ENCODE results near the gene NIPAL3.

Gene NIPAL3

DNA sequence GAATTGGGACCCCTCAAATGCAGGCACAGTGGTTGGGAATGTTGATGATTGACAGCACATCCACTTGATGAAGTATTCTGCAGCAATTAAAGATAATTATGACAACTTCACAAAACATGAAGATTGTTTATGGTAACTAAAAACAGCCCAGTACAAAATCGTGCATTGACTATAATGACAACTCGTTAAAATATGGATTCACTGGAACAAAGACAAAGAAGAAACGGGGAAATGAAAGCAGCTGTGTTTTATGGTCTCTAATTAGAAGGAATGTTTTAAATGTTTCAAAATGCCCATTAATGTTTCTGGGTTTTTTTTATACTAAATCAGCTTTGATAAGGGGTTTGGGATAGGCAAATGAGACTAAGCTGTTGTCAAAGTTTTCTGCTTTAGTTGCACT, 36.1 kb downstream of the NIPAL3 start:
- no peak overlapping the region for H3K23ac ChIP-seq (ENCODE audit: low read depth, low read length, poor library complexity)
- no peak overlapping the region for H2AFZ ChIP-seq (ENCODE audit: low read length)
- no peak overlapping the region for H3K27ac ChIP-seq (replicated peaks; ENCODE audit: low read length)
- H3K18ac ChIP-seq (ENCODE audit: low read length), result no peak overlapping the region
- H2BK12ac ChIP-seq (ENCODE audit: low read length), result no peak overlapping the region
- no peak overlapping the region for H4K8ac ChIP-seq (ENCODE audit: low read depth, low read length)
- H3K27me3 ChIP-seq (ENCODE audit: control insufficient read depth in 3 of 3, insufficient read depth in 3 of 3, low read depth in 1 of 3, low read length in 3 of 3), result no peaks in the 10 kb centered on the region
- H2AK5ac ChIP-seq (ENCODE audit: low read depth, low read length), result no peak overlapping the region
- H3K4me2 ChIP-seq (ENCODE audit: insufficient read depth, low read length, poor library complexity, severe bottlenecking), result no peak overlapping the region
- H3K9me3 ChIP-seq (replicated peaks in 1 of 2; ENCODE audit: control insufficient read depth in 2 of 2, insufficient read depth in 1 of 2, low read depth in 1 of 2, low read length in 2 of 2), result no peaks in the 10 kb centered on the region
- H3K9ac ChIP-seq (ENCODE audit: low read depth, low read length, poor library complexity), result no peak overlapping the region
- H2BK5ac ChIP-seq (ENCODE audit: low read length), result no peak overlapping the region
- no peak overlapping the region for H3K4ac ChIP-seq (ENCODE audit: low read length)
- H3K79me1 ChIP-seq (ENCODE audit: low read depth, low read length), result no peaks in the 10 kb centered on the region
- no CpG with 5 or more reads among the region's 3 CpGs for WGBS, 2 donors (ENCODE audit: extremely low coverage in 2 of 2, insufficient read length in 2 of 2, insufficient replicate concordance in 1 of 2)
- H3K4me1 ChIP-seq (ENCODE audit: control insufficient read depth in 2 of 2, insufficient read depth in 1 of 2, low read depth in 1 of 2, low read length in 2 of 2), result no peaks in the 10 kb centered on the region
- no peaks in the 10 kb centered on the region for H3K36me3 ChIP-seq (replicated peaks in 1 of 2; ENCODE audit: control insufficient read depth in 2 of 2, insufficient read depth in 2 of 2, low read length in 2 of 2)
- no peak for DNase-seq (ENCODE audit: low spot score)
- H2BK120ac ChIP-seq (ENCODE audit: low read depth, low read length), result no peak overlapping the region
- H2BK15ac ChIP-seq (ENCODE audit: low read length), result no peak overlapping the region
- no peak overlapping the region for H3K4me3 ChIP-seq (ENCODE audit: low read length in 2 of 2)
- H3K14ac ChIP-seq (ENCODE audit: low read length), result no peak overlapping the region
- no peak overlapping the region for H4K91ac ChIP-seq (ENCODE audit: low read depth, low read length, poor library complexity)

DNA sequence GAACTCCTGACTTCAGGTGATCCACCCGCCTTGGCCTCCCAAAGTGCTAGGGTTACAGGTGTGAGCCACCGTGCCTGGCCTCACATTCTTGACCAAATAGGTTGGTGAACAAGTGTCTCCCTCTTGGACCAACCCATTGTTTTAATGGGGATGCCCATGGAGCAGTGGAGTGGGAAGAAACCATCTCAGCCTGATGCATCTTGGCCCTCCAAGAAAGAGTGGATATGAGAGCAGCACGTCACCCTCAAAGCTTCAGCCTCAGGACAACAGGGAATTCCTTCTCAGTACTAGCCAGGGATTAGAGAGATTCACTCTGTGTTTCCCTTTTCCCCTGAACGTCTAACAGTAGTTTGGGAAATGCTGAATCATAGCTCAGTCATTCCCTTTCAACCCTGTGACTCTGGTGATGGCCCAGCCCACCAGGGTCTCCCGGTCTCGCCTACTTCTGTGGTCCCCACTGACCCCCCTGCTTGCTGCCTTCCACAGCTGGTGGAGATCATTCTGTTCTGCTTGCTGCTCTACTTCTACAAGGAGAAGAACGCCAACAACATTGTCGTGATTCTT, 37.4 kb downstream of the NIPAL3 start:
- no peaks in the 10 kb centered on the region for H3K9me3 ChIP-seq (replicated peaks in 1 of 2; ENCODE audit: control insufficient read depth in 2 of 2, insufficient read depth in 1 of 2, low read depth in 1 of 2, low read length in 2 of 2)
- H3K4me1 ChIP-seq (ENCODE audit: control insufficient read depth in 2 of 2, insufficient read depth in 1 of 2, low read depth in 1 of 2, low read length in 2 of 2), result no peaks in the 10 kb centered on the region
- H2AK5ac ChIP-seq (ENCODE audit: low read depth, low read length), result no peak overlapping the region
- no peak overlapping the region for H2BK12ac ChIP-seq (ENCODE audit: low read length)
- H3K18ac ChIP-seq (ENCODE audit: low read length), result no peak overlapping the region
- H3K23ac ChIP-seq (ENCODE audit: low read depth, low read length, poor library complexity), result no peak overlapping the region
- no peak overlapping the region for H3K14ac ChIP-seq (ENCODE audit: low read length)
- H2BK15ac ChIP-seq (ENCODE audit: low read length), result no peak overlapping the region
- no peak overlapping the region for H2BK5ac ChIP-seq (ENCODE audit: low read length)
- no peak overlapping the region for H3K4ac ChIP-seq (ENCODE audit: low read length)
- DNase-seq (ENCODE audit: low spot score), result no peak
- no peak overlapping the region for H4K91ac ChIP-seq (ENCODE audit: low read depth, low read length, poor library complexity)
- H4K8ac ChIP-seq (ENCODE audit: low read depth, low read length), result no peak overlapping the region
- no peak overlapping the region for H3K4me2 ChIP-seq (ENCODE audit: insufficient read depth, low read length, poor library complexity, severe bottlenecking)
- WGBS, 2 donors (ENCODE audit: extremely low coverage in 2 of 2, insufficient read length in 2 of 2, insufficient replicate concordance in 1 of 2), result no CpG with 5 or more reads among the region's 8 CpGs
- H3K4me3 ChIP-seq (ENCODE audit: low read length in 2 of 2), result no peak overlapping the region
- H3K9ac ChIP-seq (ENCODE audit: low read depth, low read length, poor library complexity), result no peak overlapping the region
- no peaks in the 10 kb centered on the region for H3K36me3 ChIP-seq (replicated peaks in 1 of 2; ENCODE audit: control insufficient read depth in 2 of 2, insufficient read depth in 2 of 2, low read length in 2 of 2)
- no peak overlapping the region for H3K27ac ChIP-seq (replicated peaks; ENCODE audit: low read length)
- no peaks in the 10 kb centered on the region for H3K27me3 ChIP-seq (ENCODE audit: control insufficient read depth in 3 of 3, insufficient read depth in 3 of 3, low read depth in 1 of 3, low read length in 3 of 3)
- H2BK120ac ChIP-seq (ENCODE audit: low read depth, low read length), result no peak overlapping the region
- H2AFZ ChIP-seq (ENCODE audit: low read length), result no peak overlapping the region
- H3K79me1 ChIP-seq (ENCODE audit: low read depth, low read length), result no peaks in the 10 kb centered on the region

DNA sequence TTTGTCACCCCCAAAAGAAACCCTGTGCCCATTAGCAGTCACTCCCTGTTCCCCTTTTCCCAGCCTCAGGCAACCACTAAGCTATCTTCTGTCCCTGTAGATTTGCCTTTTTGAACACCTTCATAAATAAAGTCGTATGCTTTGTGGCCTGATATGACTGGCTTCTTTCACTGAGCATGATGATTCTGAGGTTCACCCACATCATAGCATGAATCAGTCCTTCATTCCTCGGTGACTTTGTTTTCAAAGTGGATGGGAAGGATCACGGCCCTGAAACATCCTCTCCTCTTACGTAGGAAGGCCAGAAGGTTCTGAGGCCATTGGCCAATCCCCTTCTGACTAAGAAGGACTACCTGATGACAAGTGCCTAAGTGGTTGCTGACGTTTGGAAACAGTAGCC, 39.1 kb downstream of the NIPAL3 start:
- no CpG with 5 or more reads among the region's 5 CpGs for WGBS, 2 donors (ENCODE audit: extremely low coverage in 2 of 2, insufficient read length in 2 of 2, insufficient replicate concordance in 1 of 2)
- no peak overlapping the region for H3K4me2 ChIP-seq (ENCODE audit: insufficient read depth, low read length, poor library complexity, severe bottlenecking)
- H3K36me3 ChIP-seq (replicated peaks in 1 of 2; ENCODE audit: control insufficient read depth in 2 of 2, insufficient read depth in 2 of 2, low read length in 2 of 2), result no peaks in the 10 kb centered on the region
- no peak overlapping the region for H2BK5ac ChIP-seq (ENCODE audit: low read length)
- no peak overlapping the region for H3K18ac ChIP-seq (ENCODE audit: low read length)
- no peaks in the 10 kb centered on the region for H3K4me1 ChIP-seq (ENCODE audit: control insufficient read depth in 2 of 2, insufficient read depth in 1 of 2, low read depth in 1 of 2, low read length in 2 of 2)
- DNase-seq (ENCODE audit: low spot score), result no peak
- H3K14ac ChIP-seq (ENCODE audit: low read length), result no peak overlapping the region
- no peaks in the 10 kb centered on the region for H3K9me3 ChIP-seq (replicated peaks in 1 of 2; ENCODE audit: control insufficient read depth in 2 of 2, insufficient read depth in 1 of 2, low read depth in 1 of 2, low read length in 2 of 2)
- H3K27ac ChIP-seq (replicated peaks; ENCODE audit: low read length), result no peak overlapping the region
- H3K4me3 ChIP-seq (ENCODE audit: low read length in 2 of 2), result no peak overlapping the region
- no peak overlapping the region for H3K23ac ChIP-seq (ENCODE audit: low read depth, low read length, poor library complexity)
- no peak overlapping the region for H4K91ac ChIP-seq (ENCODE audit: low read depth, low read length, poor library complexity)
- no peak overlapping the region for H2AK5ac ChIP-seq (ENCODE audit: low read depth, low read length)
- H2BK15ac ChIP-seq (ENCODE audit: low read length), result no peak overlapping the region
- no peak overlapping the region for H3K4ac ChIP-seq (ENCODE audit: low read length)
- H4K8ac ChIP-seq (ENCODE audit: low read depth, low read length), result no peak overlapping the region
- no peaks in the 10 kb centered on the region for H3K79me1 ChIP-seq (ENCODE audit: low read depth, low read length)
- no peak overlapping the region for H3K9ac ChIP-seq (ENCODE audit: low read depth, low read length, poor library complexity)
- no peaks in the 10 kb centered on the region for H3K27me3 ChIP-seq (ENCODE audit: control insufficient read depth in 3 of 3, insufficient read depth in 3 of 3, low read depth in 1 of 3, low read length in 3 of 3)
- H2AFZ ChIP-seq (ENCODE audit: low read length), result no peak overlapping the region
- no peak overlapping the region for H2BK12ac ChIP-seq (ENCODE audit: low read length)
- no peak overlapping the region for H2BK120ac ChIP-seq (ENCODE audit: low read depth, low read length)

DNA sequence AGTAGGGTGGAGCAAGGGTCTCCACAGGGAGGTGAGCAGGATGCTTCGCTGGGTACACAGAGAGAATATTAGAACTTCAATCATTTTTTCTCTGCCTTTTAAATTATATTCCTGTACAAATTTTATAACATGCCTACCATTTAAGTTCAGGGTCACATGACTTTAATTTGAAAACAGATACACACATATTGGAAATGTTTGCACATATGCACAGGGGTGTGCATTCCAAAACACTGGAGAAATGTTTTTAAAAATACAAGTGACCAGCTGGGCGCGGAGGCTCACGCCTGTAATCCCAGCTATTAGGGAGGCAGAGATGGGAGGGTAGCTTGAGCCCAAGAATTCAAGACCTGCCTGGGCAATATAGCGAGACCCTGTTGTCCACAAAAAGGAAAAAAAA, 39.7 kb downstream of the NIPAL3 start:
- Histone ChIP-seq H4K91ac (ENCODE audit: low read depth, low read length, poor library complexity) (no peak overlapping the region), H3K14ac (ENCODE audit: low read length) (no peak overlapping the region), H2BK5ac (ENCODE audit: low read length) (no peak overlapping the region), H2BK120ac (ENCODE audit: low read depth, low read length) (no peak overlapping the region), H3K9ac (ENCODE audit: low read depth, low read length, poor library complexity) (no peak overlapping the region), H3K27me3 (ENCODE audit: control insufficient read depth in 3 of 3, insufficient read depth in 3 of 3, low read depth in 1 of 3, low read length in 3 of 3) (no peaks in the 10 kb centered on the region), H2BK12ac (ENCODE audit: low read length) (no peak overlapping the region), H3K79me1 (ENCODE audit: low read depth, low read length) (no peaks in the 10 kb centered on the region), H3K9me3 (replicated peaks in 1 of 2; ENCODE audit: control insufficient read depth in 2 of 2, insufficient read depth in 1 of 2, low read depth in 1 of 2, low read length in 2 of 2) (no peaks in the 10 kb centered on the region), H3K4me3 (ENCODE audit: low read length in 2 of 2) (no peak overlapping the region), H3K27ac (replicated peaks; ENCODE audit: low read length) (no peak overlapping the region), H3K18ac (ENCODE audit: low read length) (no peak overlapping the region), H2AK5ac (ENCODE audit: low read depth, low read length) (no peak overlapping the region), H2BK15ac (ENCODE audit: low read length) (no peak overlapping the region), H4K8ac (ENCODE audit: low read depth, low read length) (no peak overlapping the region), H3K23ac (ENCODE audit: low read depth, low read length, poor library complexity) (no peak overlapping the region), H3K4ac (ENCODE audit: low read length) (no peak overlapping the region), H3K4me2 (ENCODE audit: insufficient read depth, low read length, poor library complexity, severe bottlenecking) (no peak overlapping the region), H3K4me1 (ENCODE audit: control insufficient read depth in 2 of 2, insufficient read depth in 1 of 2, low read depth in 1 of 2, low read length in 2 of 2) (no peaks in the 10 kb centered on the region), H2AFZ (ENCODE audit: low read length) (no peak overlapping the region), H3K36me3 (replicated peaks in 1 of 2; ENCODE audit: control insufficient read depth in 2 of 2, insufficient read depth in 2 of 2, low read length in 2 of 2) (no peaks in the 10 kb centered on the region)
- DNase-seq (ENCODE audit: low spot score), result no peak
- no CpG with 5 or more reads among the region's 5 CpGs for WGBS, 2 donors (ENCODE audit: extremely low coverage in 2 of 2, insufficient read length in 2 of 2, insufficient replicate concordance in 1 of 2)
